ENCODE results near the gene IFT20.

The IFT20 gene

DNA sequence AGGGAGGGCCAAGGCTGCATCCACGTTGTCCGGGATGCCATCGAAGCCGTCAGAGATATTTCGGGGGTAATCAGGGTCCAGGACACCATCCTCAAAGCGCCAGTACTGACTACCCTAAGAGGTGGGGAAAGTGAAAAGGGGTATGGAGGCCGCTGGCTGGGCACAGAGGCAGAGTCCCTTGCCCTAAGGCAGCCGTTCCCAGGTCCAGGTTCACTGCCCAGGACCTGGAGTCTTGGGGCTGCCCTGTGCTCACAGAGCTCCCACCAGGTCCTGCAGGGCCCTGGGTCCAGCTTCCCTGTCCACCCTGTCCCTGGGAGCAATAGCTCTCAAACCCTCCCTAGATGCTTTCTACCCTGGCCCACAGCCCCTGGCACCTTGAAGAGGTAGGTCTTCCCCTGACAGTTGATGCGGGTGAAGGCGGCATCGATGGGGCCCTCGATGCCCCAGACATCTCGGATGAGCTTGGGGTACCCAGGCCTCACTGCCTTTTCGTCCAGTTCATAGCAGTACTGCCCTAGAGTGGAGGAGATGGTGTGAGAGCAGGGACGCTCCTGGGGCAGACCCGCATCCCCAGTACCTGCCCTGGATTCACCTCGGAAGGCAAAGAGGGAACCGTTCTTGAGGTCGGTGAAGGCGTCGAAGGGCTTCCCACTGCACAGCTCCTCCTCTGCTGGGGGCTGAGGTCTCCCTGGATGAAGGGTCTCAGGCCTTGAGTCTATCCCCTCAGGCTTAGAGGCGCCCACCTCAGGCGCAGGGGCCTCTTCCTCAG, 33.8 kb upstream of the IFT20 start:
- TF ChIP-seq SETDB1 (IDR thresholded peaks at IDR 0.05; ENCODE audit: insufficient read length, low read length) (no peak), BCL11B (tag by site-specific recombination; IDR thresholded peaks at IDR 0.05; ENCODE audit: low read depth) (no peak), ZNF121 (tag by site-specific recombination; IDR thresholded peaks at IDR 0.05) (no peak), KLF1 (tag by site-specific recombination; IDR thresholded peaks at IDR 0.05) (no peak), ZNF221 (tag by site-specific recombination; IDR thresholded peaks at IDR 0.05; ENCODE audit: borderline replicate concordance) (no peak), ZNF610 (tag by site-specific recombination; IDR thresholded peaks at IDR 0.05; ENCODE audit: borderline replicate concordance) (no peak), KLF7 (tag by site-specific recombination; IDR thresholded peaks at IDR 0.05; ENCODE audit: borderline replicate concordance) (no peak), ZNF112 (tag by site-specific recombination; IDR thresholded peaks at IDR 0.05) (no peak), OSR2 (tag by site-specific recombination; IDR thresholded peaks at IDR 0.05) (no peak), ZNF24 (tag by site-specific recombination; IDR thresholded peaks at IDR 0.05) (no peak), ZNF114 (tag by site-specific recombination; IDR thresholded peaks at IDR 0.05) (no peak), BCL11A (tag by site-specific recombination; IDR thresholded peaks at IDR 0.05; ENCODE audit: low read depth) (no peak), ZSCAN30 (tag by site-specific recombination; IDR thresholded peaks at IDR 0.05) (no peak), ZNF155 (tag by site-specific recombination; IDR thresholded peaks at IDR 0.05) (no peak), REST (tag by site-specific recombination; IDR thresholded peaks at IDR 0.05) (no peak), ZFP69B (tag by site-specific recombination; IDR thresholded peaks at IDR 0.05) (no peak), ZNF629 (tag by site-specific recombination; IDR thresholded peaks at IDR 0.05) (no peak), SCRT2 (tag by site-specific recombination; IDR thresholded peaks at IDR 0.05) (no peak)
- TF ChIP-seq, protein P1, sequence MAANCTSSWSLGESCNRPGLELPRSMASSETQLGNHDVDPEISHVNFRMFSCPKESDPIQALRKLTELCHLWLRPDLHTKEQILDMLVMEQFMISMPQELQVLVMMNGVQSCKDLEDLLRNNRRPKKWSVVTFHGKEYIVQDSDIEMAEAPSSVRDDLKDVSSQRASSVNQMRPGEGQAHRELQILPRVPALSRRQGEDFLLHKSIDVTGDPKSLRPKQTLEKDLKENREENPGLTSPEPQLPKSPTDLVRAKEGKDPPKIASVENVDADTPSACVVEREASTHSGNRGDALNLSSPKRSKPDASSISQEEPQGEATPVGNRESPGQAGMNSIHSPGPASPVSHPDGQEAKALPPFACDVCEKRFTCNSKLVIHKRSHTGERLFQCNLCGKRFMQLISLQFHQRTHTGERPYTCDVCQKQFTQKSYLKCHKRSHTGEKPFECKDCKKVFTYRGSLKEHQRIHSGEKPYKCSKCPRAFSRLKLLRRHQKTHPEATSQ (tag by site-specific recombination; IDR thresholded peaks at IDR 0.05): no peak
- TF ChIP-seq, protein P2, sequence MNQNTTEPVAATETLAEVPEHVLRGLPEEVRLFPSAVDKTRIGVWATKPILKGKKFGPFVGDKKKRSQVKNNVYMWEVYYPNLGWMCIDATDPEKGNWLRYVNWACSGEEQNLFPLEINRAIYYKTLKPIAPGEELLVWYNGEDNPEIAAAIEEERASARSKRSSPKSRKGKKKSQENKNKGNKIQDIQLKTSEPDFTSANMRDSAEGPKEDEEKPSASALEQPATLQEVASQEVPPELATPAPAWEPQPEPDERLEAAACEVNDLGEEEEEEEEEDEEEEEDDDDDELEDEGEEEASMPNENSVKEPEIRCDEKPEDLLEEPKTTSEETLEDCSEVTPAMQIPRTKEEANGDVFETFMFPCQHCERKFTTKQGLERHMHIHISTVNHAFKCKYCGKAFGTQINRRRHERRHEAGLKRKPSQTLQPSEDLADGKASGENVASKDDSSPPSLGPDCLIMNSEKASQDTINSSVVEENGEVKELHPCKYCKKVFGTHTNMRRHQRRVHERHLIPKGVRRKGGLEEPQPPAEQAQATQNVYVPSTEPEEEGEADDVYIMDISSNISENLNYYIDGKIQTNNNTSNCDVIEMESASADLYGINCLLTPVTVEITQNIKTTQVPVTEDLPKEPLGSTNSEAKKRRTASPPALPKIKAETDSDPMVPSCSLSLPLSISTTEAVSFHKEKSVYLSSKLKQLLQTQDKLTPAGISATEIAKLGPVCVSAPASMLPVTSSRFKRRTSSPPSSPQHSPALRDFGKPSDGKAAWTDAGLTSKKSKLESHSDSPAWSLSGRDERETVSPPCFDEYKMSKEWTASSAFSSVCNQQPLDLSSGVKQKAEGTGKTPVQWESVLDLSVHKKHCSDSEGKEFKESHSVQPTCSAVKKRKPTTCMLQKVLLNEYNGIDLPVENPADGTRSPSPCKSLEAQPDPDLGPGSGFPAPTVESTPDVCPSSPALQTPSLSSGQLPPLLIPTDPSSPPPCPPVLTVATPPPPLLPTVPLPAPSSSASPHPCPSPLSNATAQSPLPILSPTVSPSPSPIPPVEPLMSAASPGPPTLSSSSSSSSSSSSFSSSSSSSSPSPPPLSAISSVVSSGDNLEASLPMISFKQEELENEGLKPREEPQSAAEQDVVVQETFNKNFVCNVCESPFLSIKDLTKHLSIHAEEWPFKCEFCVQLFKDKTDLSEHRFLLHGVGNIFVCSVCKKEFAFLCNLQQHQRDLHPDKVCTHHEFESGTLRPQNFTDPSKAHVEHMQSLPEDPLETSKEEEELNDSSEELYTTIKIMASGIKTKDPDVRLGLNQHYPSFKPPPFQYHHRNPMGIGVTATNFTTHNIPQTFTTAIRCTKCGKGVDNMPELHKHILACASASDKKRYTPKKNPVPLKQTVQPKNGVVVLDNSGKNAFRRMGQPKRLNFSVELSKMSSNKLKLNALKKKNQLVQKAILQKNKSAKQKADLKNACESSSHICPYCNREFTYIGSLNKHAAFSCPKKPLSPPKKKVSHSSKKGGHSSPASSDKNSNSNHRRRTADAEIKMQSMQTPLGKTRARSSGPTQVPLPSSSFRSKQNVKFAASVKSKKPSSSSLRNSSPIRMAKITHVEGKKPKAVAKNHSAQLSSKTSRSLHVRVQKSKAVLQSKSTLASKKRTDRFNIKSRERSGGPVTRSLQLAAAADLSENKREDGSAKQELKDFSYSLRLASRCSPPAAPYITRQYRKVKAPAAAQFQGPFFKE (tag by site-specific recombination; IDR thresholded peaks at IDR 0.05; ENCODE audit: borderline replicate concordance): no peak
- POLR2A ChIA-PET: interaction anchor here (0.6 to 7.1 kb wide), 5 partner anchors 11 to 33 kb away, joined by 3 to 66 read pairs (median 5); partner anchors contain the start of genes IFT20, POLDIP2 and TNFAIP1
- CTCF ChIA-PET: interaction anchor here (0.5 to 1.5 kb wide), 6 partner anchors 10 to 488 kb away, joined by 3 to 5 read pairs (median 4); no protein-coding TSS in a partner anchor

More for the DNA sequence above, 33.8 kb upstream of the IFT20 start:
- Histone ChIP-seq H3K4me3 (ENCODE audit: low read depth, low read length) (no peak overlapping the region), H3K4me1 (ENCODE audit: control insufficient read depth, insufficient read depth, low read length) (peaks cover 13% of the 10 kb centered on the region), H3K36me3 (ENCODE audit: control insufficient read depth in 2 of 2, insufficient read depth in 1 of 2, low read length in 2 of 2) (peaks cover 0 to 12% of the 10 kb centered on the region in 2 experiments; a peak in 2 of 3 replicates), H3K27ac (ENCODE audit: extremely low read depth, low read depth, low read length) (no peak overlapping the region), H3K9me3 (ENCODE audit: control insufficient read depth, insufficient read depth, low read depth, low read length) (no peaks in the 10 kb centered on the region)

Data from HEK293 (cell line).